Activated CD4-positive, alpha-beta memory T cell treated with anti-CD3 and anti-CD28 coated beads for 36 hours (primary cell): ENCODE results near the gene KLHDC10. TPM values are rescaled to one million over a fixed set of nuclear protein-coding genes. Genes with fewer than 3 reads are reported as not detected.
"Not testable (repeated sequence)": the region's sequence is repeated elsewhere in the genome, so short reads cannot be mapped to it uniquely, and the experiment has no call there.

Experiments used
- CTCF ChIA-PET: fragments of 350-600 bp; sonication (Branson Sonifier 250); formaldehyde crosslinking; loops from one replicate; lab custom pipeline; 2021; ENCODE audit warnings: antibody characterized with exemption, inconsistent platforms; lab: Charles Lee
- POLR2A ChIA-PET: fragments of 350-600 bp; sonication (Branson Sonifier 250); formaldehyde crosslinking; loops from one replicate; lab custom pipeline; 2021; ENCODE audit warnings: antibody characterized with exemption; lab: Charles Lee
- DNase-seq: peaks from one replicate; pipeline ENCODE4 v3.0.0-alpha.2; 2020
- H3K27ac Mint-ChIP-seq: one replicate; pipeline ENCODE4 v1.8.0; 2021; ENCODE audit warnings: mixed read lengths
- H3K27me3 Mint-ChIP-seq: one replicate; pipeline ENCODE4 v1.8.0; 2021; ENCODE audit warnings: mixed read lengths
- H3K36me3 Mint-ChIP-seq: one replicate; pipeline ENCODE4 v1.8.0; 2021; ENCODE audit warnings: mixed read lengths
- H3K4me1 Mint-ChIP-seq: one replicate; pipeline ENCODE4 v1.8.0; 2021; ENCODE audit warnings: low read depth, mixed read lengths
- H3K4me3 Mint-ChIP-seq: one replicate; pipeline ENCODE4 v1.8.0; 2021; ENCODE audit warnings: mild to moderate bottlenecking, mixed read lengths
- H3K9me3 Mint-ChIP-seq: one replicate; pipeline ENCODE4 v1.8.0; 2021; ENCODE audit warnings: mixed read lengths
- intact Hi-C: fragments of 100-400 bp; cut with micrococcal nuclease; formaldehyde crosslinking; loops from one replicate; pipeline ENCODE4 v1.15.1; 2023
- total RNA-seq, 2 experiments: library from RNA; stranded (reverse); gene quantifications; one replicate each; pipeline ENCODE4 v1.2.3, GENCODE V29; 2021

The KLHDC10 gene
- total RNA-seq, 2 experiments from 2014 or later = 16.4 to 16.8 TPM

DNA sequence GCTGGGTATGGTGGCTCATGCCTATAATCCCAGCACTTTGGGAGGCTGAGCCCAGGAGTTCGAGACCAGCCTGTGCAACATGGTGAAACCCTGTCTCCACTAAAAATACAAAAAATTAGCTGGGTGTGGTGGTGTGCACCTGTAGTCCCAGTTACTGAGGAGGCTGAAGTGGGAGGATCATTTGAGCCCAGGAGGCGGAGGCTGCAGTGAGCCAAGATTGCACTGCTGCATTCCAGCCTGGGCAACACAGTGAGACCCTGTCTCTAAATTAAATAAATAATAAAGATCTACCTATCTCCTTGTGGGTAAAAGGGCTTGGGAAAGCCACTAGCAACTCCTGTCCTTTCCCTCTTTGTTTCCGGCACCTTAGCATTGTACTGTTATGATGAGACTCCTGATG lies 56.5 kb downstream of the KLHDC10 start:
- peaks cover 51% of the 10 kb centered on the region for H3K36me3 Mint-ChIP-seq
- H3K9me3 Mint-ChIP-seq, H3K27ac Mint-ChIP-seq, POLR2A ChIA-PET, CTCF ChIA-PET, H3K27me3 Mint-ChIP-seq, intact Hi-C loops, H3K4me1 Mint-ChIP-seq, DNase-seq, H3K4me3 Mint-ChIP-seq: not testable (repeated sequence)

DNA sequence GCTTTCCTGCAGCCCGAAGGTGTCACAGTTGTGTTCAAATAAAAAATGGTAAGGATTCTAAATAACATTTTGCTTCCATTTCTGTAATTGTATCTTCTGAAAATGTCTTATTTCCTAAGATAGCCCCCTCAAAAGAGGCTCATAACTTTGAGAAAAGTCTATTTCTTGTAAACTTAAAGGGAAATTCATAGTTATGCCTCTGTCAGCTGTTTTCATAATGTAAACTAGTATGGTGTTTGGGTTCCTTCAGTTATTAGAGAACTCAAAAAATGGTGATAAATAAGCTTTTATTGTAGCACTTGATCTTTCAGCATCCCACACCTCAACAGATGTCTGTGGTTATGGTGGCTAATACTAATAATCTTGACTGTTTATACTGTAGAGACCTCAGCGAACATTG lies 57.1 kb downstream of the KLHDC10 start:
- H3K27me3 Mint-ChIP-seq = no peaks in the 10 kb centered on the region
- H3K9me3 Mint-ChIP-seq = no peaks in the 10 kb centered on the region

DNA sequence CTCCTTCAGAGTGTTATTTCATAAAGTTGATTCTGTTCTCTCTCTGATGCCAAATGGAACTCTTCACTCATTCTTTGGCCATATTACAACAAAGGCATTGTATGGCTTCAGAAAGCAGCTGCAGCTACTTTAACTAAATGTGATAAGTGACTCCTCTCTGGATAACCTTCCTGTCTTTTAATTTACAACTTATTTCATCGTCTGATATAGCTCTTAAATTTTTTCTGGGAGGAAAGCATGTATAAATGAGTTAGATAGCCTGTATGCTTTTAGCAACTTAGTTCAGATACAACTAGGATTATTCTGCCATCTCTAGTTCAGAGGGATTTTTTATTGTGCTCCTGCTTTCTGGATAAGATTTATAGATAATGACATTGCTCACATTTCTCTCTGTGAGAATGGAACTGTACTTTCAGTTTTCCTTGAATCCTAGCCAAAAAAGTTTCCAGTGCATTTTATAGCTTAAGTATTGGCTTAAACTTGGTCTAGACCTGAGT lies 57.5 kb downstream of the KLHDC10 start:
- H3K36me3 Mint-ChIP-seq = peaks cover 41% of the 10 kb centered on the region
- H3K27me3 Mint-ChIP-seq = no peaks in the 10 kb centered on the region
- no peak for DNase-seq
- ChIA-PET POLR2A (no interaction called here), CTCF (interaction anchor here (1.5 kb wide), 1 partner anchor 56 kb away, joined by 3 read pairs; no protein-coding TSS in a partner anchor)
- intact Hi-C loops = no loop called here
- no peak overlapping the region for H3K4me3 Mint-ChIP-seq
- H3K9me3 Mint-ChIP-seq = no peaks in the 10 kb centered on the region
- no peaks in the 10 kb centered on the region for H3K4me1 Mint-ChIP-seq
- H3K27ac Mint-ChIP-seq = no peak overlapping the region

More for the DNA sequence above, 57.1 kb downstream of the KLHDC10 start:
- DNase-seq = no peak
- Mint-ChIP-seq H3K36me3 (peaks cover 46% of the 10 kb centered on the region), H3K27ac (no peak overlapping the region), H3K4me3 (no peak overlapping the region), H3K4me1 (no peaks in the 10 kb centered on the region)
- intact Hi-C loops = no loop called here
- POLR2A ChIA-PET = no interaction called here
- CTCF ChIA-PET = interaction anchor here (1.5 kb wide), 1 partner anchor 56 kb away, joined by 3 read pairs; no protein-coding TSS in a partner anchor

DNA sequence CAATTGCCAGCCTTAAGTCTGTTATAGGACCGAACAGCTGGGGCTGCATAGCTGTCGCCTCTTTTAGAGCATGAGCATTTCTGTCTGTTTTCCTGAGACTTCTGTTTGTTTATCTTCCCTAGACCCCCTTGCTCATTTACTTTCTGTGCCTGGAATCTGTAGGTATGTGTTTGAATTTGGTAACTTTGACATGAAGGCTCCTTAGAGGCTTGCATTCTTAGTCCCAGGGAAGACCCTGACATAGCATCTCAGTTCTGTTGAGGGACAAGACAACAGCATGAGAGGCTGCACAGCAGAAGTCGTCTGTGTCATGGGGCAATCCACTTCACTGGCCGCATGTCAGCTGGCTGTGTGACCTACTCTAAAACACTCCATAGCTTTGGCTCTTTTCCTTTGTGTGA lies 58.7 kb downstream of the KLHDC10 start:
- H3K4me3 Mint-ChIP-seq = no peak overlapping the region
- no peak for DNase-seq
- no peaks in the 10 kb centered on the region for H3K4me1 Mint-ChIP-seq
- ChIA-PET POLR2A (no interaction called here), CTCF (interaction anchor here (0.5 to 1.5 kb wide), 2 partner anchors 57 to 628 kb away, joined by 3 read pairs; no protein-coding TSS in a partner anchor)
- H3K36me3 Mint-ChIP-seq = peaks cover 35% of the 10 kb centered on the region
- no peaks in the 10 kb centered on the region for H3K9me3 Mint-ChIP-seq
- intact Hi-C loops = no loop called here
- H3K27me3 Mint-ChIP-seq = no peaks in the 10 kb centered on the region
- H3K27ac Mint-ChIP-seq = no peak overlapping the region

DNA sequence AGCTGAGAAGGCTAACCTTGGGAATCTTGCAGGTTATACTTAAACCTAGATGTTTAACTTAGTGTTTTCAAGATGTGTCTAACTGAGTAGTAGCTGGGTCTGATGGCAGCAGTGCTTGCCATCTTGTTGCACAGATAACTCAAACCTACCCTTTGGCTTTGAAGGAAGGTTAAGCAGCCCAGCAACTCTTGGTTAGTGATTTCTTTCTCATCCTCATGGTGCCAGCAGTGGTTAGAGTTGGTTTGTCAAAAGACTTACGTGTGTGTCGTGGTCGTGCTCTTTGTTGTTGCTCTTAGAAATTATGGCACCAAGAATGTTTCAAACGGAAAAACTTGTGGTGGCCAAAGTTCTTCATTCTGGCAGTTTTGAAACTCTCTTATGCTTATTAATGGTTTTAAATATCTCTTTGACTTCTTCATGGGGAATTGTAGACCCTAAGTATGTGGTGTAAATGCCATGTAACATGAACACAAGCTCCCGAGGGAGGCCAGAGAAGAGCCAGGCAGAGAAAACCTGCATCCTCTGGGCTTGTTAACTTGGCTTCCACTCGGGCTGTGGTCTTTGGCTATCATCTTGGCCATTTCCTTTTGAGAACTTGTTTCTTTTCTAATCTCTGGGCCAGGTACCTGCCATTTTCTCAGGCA lies 61.0 kb downstream of the KLHDC10 start:
- Mint-ChIP-seq H3K27me3 (no peaks in the 10 kb centered on the region), H3K36me3 (peaks cover 37% of the 10 kb centered on the region), H3K27ac (no peak overlapping the region), H3K4me1 (peaks cover 9% of the 10 kb centered on the region), H3K4me3 (no peak overlapping the region), H3K9me3 (no peaks in the 10 kb centered on the region)
- no peak for DNase-seq
- intact Hi-C loops = no loop called here
- CTCF ChIA-PET = interaction anchor here (1.0 kb wide), 1 partner anchor 60 kb away, joined by 4 read pairs; no protein-coding TSS in a partner anchor
- POLR2A ChIA-PET = no interaction called here

DNA sequence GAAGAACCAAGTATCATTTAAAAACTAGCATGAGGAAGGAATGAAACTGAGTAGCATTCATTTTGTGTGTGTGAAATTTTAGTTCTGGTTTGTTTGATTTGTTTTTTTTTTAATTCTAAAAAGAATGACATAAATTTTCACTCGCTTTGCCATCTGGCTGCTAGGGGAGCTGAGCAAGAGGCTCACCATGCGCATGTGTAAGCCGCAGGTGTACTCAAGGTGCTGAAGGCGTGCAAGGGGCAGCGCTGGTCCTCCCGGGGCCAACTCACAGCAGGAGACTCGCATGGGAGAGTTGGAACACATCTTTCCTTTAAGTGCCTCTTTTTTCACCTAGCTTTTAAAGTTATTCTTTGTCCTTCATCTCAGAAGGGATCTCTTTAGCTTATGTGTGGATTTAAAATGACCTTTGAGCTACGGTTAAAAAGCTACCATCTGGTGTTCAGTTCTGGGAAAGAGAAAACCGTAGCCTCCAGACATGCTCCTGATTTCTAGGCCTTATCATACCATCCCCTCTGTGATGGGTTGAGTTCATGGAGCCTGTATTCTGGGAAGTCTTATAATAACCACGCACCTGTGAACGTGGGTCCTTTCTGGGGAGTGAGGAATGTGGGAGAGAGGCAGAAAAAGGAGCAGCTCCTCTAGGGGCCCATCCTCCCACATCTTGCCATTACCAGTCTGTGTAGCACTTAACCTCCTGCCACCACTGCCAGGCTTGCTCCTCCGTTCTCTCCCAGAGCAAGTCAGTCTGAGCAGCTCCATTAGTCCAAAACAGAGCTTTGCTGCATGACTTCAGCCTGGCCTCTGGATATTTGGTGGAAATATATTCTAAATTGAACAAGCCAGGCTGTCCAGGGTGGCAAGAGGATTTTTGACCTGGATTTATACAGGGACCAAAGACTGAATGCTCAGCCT lies 61.9 kb downstream of the KLHDC10 start:
- CTCF ChIA-PET = interaction anchor here (1.0 kb wide), 1 partner anchor 60 kb away, joined by 4 read pairs; no protein-coding TSS in a partner anchor
- Mint-ChIP-seq H3K27ac (no peak overlapping the region), H3K4me1 (peaks cover 14% of the 10 kb centered on the region), H3K36me3 (peaks cover 32% of the 10 kb centered on the region), H3K27me3 (no peaks in the 10 kb centered on the region), H3K4me3 (no peak overlapping the region), H3K9me3 (no peaks in the 10 kb centered on the region)
- intact Hi-C loops = no loop called here
- no peak for DNase-seq
- POLR2A ChIA-PET = no interaction called here

DNA sequence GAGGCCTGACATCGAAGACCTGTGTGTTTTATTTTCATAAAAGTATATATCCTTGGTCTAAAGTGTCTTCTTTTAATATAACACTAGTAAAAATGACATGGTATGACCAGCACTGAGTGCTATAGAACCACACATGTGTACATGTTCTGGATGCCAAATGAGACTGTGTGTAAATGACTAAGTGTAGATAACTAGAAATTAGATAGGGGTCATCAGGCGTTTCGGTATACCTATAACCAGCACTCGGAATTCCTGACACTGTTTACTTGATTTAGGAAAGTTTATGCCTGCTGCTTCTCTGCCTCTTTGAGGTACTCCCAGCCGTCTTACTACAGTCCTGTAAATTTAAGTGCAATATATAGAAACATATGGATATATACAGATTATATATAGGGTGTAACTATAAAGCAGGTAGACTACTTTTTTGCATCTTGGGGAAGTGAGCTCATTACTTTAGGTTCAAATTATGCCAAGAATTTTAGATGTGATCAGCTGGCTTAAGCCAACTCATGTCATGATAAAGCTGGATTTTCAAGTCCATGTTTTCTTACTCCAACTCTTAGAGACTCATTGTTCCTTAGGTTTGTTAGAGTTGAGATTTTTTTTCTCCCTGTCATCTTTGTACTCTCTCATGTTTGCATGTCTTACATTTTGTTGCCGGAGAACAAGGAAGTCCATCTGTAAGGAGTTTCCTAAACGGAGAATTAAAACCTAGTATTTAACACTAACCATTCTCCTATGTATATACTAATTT lies 62.9 kb downstream of the KLHDC10 start:
- H3K27me3 Mint-ChIP-seq = no peaks in the 10 kb centered on the region
- peaks cover 14% of the 10 kb centered on the region for H3K4me1 Mint-ChIP-seq
- CTCF ChIA-PET = interaction anchor here (1.1 kb wide), 1 partner anchor 15 kb away, joined by 3 read pairs; no protein-coding TSS in a partner anchor
- peaks cover 27% of the 10 kb centered on the region for H3K36me3 Mint-ChIP-seq
- POLR2A ChIA-PET = no interaction called here
- H3K4me3 Mint-ChIP-seq = no peak overlapping the region
- intact Hi-C loops = no loop called here
- no peaks in the 10 kb centered on the region for H3K9me3 Mint-ChIP-seq
- no peak for DNase-seq
- no peak overlapping the region for H3K27ac Mint-ChIP-seq

DNA sequence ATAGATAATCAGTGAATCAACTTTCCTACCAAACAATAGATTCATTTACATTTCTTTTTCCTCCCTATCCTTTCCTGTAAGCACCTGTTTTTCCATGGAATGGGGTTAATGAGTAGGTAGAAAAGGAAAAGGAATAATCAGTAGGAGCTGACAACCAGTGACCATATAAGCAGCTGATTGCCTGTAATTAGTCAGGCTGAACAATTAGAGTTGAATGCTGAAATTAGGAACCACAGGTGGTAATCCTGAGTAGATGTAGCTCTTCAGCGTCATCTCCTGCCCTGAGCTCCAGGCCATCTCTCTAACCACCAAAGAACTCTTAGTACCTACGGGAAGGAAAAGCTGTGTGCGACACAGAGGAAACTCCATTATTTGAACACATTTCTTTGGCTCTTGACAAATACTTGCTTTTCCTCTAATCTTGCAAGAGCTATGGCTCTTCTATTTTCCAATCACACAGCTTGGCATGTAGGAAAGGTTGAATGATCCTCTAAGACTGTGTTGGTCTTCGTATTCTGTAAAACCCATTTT lies 63.8 kb downstream of the KLHDC10 start:
- CTCF ChIA-PET = interaction anchor here (0.5 to 1.1 kb wide), 2 partner anchors 16 to 51 kb away, joined by 3 read pairs; no protein-coding TSS in a partner anchor
- no peak overlapping the region for H3K27ac Mint-ChIP-seq
- no peaks in the 10 kb centered on the region for H3K27me3 Mint-ChIP-seq
- POLR2A ChIA-PET = no interaction called here
- no peak overlapping the region for H3K4me3 Mint-ChIP-seq
- H3K9me3 Mint-ChIP-seq = no peaks in the 10 kb centered on the region
- intact Hi-C loops = no loop called here
- H3K36me3 Mint-ChIP-seq = peaks cover 22% of the 10 kb centered on the region
- peaks cover 14% of the 10 kb centered on the region for H3K4me1 Mint-ChIP-seq
- DNase-seq = no peak

DNA sequence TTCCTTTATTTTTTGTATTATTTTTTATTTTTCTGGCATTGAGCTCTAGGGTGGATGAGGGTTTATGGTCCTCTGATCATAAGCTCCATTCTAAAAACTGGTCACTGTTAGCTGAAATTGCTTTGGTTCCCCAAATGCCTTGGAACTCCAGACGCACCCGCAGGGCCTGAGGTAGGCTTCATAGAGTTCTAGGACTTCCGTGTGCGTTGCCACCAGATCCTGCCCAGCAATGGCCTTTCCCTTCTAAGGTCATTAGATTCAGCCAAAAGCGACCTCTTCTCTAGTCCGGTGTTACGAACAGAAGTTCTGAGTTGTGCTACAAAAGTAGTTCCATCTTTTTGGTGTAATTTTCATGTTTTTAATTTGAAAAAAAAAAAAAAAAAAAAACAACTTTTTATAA lies 64.4 kb downstream of the KLHDC10 start:
- POLR2A ChIA-PET = no interaction called here

DNA sequence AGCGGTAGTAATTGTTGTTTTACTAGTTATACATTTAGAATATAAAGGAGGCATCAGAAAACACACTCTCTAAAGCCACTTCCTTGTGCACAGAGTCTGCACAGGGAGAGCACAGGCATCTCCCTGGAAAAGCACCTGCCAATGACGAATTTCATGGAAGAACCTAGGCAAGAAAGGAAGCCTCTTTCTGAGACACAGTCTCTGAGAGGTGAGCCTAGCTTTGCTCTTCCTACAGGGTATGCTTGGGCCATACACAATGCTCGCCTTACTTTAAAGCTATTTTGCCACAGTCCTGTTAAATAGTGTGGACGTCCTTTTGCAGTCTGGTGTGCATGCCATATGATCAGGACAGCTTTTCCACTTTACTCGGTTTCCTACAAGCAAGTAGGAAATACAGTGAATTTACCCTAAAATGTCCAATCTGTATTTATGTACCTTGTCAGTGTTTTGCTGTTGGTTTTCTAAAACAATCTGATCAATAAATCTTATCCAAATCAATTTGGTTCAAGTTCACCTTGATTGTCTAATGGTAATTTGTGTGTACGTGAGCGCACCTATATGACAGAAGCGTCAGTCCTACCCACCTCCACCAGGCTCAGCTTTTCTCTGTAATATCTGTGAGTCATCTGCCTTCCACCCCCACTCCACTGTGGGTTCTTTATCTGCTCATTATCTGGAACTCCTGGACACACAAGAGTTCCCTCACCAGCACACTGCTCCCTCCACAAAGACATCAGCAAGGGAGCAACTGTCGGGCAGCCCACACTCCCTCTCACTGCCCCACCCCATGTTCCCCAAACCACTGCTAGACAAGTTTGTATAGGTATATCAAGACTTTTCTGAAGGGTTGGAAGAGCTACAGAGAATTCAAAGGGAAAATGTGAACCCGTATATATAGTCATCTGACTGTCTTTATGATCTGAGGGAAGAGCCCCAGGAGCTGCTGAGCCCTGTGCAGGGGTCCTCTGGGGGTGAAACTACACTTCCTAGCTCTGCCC lies 65.2 kb downstream of the KLHDC10 start:
- Mint-ChIP-seq H3K9me3 (no peaks in the 10 kb centered on the region), H3K27me3 (no peaks in the 10 kb centered on the region), H3K4me1 (peaks cover 14% of the 10 kb centered on the region), H3K36me3 (peaks cover 17% of the 10 kb centered on the region), H3K4me3 (no peak overlapping the region), H3K27ac (no peak overlapping the region)
- CTCF ChIA-PET = interaction anchor here (1.5 kb wide), 1 partner anchor 64 kb away, joined by 4 read pairs; no protein-coding TSS in a partner anchor
- POLR2A ChIA-PET = no interaction called here
- intact Hi-C loops = no loop called here
- no peak for DNase-seq

More for the DNA sequence above, 64.4 kb downstream of the KLHDC10 start:
- H3K9me3 Mint-ChIP-seq = no peaks in the 10 kb centered on the region
- CTCF ChIA-PET = interaction anchor here (0.5 kb wide), 1 partner anchor 52 kb away, joined by 3 read pairs; no protein-coding TSS in a partner anchor
- no peak overlapping the region for H3K4me3 Mint-ChIP-seq
- intact Hi-C loops = no loop called here
- H3K4me1 Mint-ChIP-seq = peaks cover 14% of the 10 kb centered on the region
- DNase-seq = no peak
- H3K36me3 Mint-ChIP-seq = peaks cover 21% of the 10 kb centered on the region
- H3K27me3 Mint-ChIP-seq = no peaks in the 10 kb centered on the region
- no peak overlapping the region for H3K27ac Mint-ChIP-seq
